ENCODE results near the gene UBE3D.

GRCh38 chr6:83073615-83074014 is 8.0 kb upstream of the UBE3D start:
- no peak for TF ChIP-seq CTCF (conservative IDR thresholded peaks at IDR 0.05)
- TF ChIP-seq ZFX (IDR thresholded peaks at IDR 0.05) = no peak
